Stimulated activated CD4-positive, alpha-beta T cell treated with anti-CD3 and anti-CD28 coated beads, Interleukin-15, amount 100 ng/mL, for 1 hour (primary cell): ENCODE data around the gene NLGN1.

Experiments
- DNase-seq, 2 donors: peaks; one replicate each; pipeline ENCODE4 v3.0.0-alpha.2; 2020; ENCODE audit warnings: low read depth in 1 of 2, low spot score in 1 of 2

Gene NLGN1

GRCh38 chr3:173632945-173633344 is 235.4 kb downstream of the NLGN1 start:
- no peak for DNase-seq

GRCh38 chr3:173635826-173636225 is 238.3 kb downstream of the NLGN1 start:
- DNase-seq, result no peak

- DNase-seq, result no peak
Observed at GRCh38 chr3:173639098-173639497, 241.6 kb downstream of the NLGN1 start.

DNA sequence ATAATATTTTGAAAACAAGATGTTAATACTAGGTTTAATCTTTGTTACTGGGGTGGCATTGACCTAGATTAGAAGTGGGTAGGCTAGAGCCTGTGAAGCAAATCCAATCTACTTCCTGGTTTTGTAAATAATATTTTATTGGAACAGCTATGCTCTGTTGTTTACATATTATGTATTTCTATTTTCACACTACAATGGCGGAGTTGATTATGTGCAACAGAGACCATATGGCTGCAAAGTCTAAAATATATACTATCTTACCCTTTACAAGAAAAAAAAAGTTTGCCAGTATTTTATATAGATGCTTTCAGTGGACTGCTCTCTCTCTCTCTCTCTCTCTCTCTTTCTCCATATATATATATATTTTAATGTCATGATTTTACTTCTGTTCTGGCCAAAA is 244.2 kb downstream of the NLGN1 start:
- DNase-seq, result no peak

GRCh38 chr3:173644086-173645082 is 246.8 kb downstream of the NLGN1 start:
- DNase-seq, result no peak

DNA sequence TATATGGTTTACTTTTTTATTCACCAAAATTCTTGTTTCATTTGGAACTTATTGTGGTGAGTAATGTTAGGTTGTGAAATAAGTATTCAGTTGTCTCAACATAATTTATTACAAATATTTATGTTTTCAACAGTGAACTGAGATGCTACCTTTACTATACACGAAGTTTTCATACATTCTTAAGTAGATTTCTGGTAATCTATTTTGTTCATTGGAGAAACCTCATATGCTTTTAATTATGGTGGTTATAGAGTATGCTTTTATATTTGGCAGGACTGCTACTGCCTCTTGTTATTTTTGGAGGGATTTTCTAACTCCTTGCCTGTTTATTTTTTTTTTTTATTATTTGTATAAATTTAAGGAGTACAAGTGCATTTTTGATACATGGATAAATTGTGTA is 253.1 kb downstream of the NLGN1 start:
- DNase-seq, result no peak

DNA sequence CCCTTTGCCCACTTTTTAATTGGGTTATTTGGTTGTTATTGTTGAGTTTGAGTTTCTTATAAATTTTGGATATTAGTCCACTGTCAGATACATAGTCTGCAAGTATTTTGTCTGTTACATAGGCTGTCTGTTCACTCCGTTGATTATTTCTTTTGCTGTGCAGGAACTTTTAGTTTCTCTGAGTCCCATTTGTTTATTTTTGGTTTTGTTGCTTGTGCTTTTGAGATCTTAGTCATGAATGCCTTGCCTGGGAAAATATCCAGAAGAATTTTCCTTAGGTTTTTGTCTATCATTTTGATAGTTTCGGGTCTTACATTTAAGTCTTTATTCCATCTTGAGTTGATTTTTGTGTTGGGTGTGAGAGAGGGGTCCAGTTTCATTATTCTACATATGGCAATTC is 254.5 kb downstream of the NLGN1 start:
- DNase-seq, result no peak

GRCh38 chr3:173653781-173654180 is 256.2 kb downstream of the NLGN1 start:
- DNase-seq, result no peak

GRCh38 chr3:173659972-173660371 is 262.4 kb downstream of the NLGN1 start:
- no peak for DNase-seq

DNA sequence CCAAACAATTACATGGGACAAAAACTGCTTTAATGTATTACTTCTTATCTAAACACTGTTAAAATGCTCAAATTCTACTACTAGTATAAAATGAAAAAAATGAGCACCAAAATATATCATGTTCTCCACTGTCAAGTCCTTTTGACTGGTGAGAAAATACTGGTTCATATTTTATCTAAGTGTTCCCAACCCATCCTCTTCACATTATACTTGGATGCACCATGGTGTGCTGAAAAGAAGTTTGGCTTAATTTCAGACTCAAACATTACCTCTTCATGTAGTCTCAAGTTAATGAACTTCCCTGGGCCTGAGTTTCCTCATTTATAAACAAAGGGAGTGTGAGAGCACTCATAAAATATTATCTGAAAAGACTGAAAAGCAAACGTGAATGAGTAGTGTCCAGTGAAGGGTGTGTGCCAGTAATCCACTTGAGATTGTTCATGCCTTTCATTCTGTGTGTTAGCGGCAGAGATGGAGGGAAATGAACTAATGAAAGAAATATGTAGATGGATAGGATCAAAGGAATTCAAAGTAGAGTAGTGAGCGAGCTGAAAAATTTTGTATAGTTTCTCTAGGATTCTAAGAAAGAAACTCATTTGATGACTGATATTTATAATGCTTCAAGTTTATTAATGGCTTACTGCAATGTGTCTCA is 263.2 kb downstream of the NLGN1 start:
- no peak for DNase-seq

DNA sequence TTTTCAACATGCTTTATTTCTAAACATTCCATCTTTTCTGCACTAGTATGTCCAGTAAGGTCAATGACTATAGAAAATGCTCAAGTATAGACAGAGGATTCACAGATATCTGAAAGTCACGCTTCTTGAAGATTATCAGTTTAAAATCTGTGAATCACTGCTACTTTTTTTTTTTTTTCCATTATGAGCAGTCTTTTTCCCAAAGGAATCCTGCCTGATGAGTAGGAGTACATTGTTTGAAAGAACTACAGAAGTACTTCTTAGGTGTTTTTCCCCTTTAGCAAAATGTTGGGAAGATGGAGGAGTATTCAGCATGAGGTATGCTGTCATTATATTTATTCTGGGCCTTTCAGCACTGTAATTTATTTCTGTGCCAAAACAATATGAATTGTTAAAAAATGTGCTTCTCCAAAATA is 266.2 kb downstream of the NLGN1 start:
- DNase-seq, result no peak

DNA sequence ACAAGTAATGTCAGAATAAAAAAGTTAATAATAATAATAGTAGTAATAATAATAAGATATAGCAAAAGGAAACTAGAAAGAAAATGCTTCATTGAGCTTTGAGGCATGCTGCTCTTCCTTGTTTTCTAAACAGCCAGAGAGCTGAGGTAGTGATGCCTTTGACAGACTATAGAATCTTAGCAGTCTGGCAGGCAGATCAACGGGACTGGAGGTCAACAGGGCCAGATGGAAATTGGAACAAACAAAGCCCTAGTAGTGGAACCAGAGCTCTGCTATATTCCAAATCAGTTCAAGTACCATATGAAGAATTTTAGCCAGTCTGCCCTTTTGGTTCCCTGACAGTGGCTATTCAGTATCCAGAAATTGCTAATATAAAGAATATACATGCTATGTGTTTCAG is 278.6 kb downstream of the NLGN1 start:
- no peak for DNase-seq

DNA sequence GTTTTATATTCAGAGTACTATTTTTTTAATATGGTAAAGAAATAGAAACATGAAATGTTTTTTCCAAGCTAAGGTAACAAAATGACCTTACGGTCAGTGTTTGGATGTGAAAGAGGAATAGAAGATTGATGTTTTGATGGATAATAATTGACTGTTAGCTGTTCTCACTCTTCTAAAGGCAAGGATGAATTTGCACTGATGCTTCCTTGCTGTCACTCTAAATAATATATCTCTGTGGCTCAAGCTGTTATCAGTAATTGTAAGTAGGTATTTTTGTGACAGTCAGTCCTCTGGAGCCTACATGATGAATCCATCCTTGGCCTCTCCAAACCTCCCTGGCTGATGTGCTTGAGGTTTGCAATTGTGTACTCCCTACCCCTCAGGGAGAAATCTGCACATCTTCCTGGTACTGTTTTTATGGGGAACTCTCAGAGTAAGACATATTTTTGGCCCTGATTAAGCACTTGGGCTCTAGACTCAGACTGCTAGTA is 283.7 kb downstream of the NLGN1 start:
- no peak for DNase-seq

DNA sequence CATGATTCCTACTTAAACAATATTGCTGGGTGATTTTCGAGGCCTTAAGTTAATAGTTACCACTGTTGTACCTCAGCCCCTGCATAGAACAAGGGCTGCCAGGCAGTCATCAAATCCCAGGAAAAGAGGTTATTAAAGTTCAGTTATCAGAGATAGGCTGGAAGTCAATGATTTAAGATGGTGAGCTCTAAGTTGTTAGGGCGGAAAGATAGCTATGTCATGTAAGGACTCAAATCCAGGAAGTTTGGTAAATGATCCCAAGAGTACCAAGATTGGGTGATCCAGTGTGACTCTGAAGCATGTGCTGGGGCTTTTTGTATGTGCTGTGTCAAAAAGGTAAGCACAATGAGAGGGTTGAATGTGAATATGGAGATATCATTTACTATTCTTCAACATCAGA is 287.9 kb downstream of the NLGN1 start:
- DNase-seq, result no peak

DNA sequence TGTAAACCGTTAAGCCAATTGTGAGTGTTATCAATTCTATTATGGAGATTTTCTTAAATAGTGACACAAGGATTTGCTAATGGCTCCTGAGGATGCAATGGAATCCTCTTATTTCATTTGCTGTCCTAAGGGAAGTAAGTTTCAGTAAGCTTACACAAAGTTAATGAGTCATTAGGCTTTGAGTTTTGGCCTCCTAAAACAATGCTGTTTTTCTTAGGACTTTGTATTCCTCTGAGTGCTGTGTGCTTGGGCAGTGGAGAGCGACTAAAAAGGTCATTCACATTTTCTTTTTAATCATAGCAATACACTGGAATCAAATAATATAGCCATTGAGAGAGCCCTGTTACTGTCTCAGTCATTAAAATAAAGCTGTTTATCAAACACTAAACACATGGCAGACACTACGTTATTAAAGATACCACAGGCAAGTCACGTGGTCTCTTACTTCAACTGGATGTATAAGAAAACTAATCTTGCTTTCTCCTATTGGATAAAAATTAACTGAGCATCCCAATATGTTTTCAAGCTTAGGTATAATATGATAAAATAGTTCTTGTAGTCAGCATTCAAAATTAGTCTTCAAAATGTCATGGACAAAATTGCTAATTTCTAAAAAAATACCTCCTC is 290.8 kb downstream of the NLGN1 start:
- no peak for DNase-seq

GRCh38 chr3:173690542-173691180 is 293.1 kb downstream of the NLGN1 start:
- DNase-seq, result no peak

DNA sequence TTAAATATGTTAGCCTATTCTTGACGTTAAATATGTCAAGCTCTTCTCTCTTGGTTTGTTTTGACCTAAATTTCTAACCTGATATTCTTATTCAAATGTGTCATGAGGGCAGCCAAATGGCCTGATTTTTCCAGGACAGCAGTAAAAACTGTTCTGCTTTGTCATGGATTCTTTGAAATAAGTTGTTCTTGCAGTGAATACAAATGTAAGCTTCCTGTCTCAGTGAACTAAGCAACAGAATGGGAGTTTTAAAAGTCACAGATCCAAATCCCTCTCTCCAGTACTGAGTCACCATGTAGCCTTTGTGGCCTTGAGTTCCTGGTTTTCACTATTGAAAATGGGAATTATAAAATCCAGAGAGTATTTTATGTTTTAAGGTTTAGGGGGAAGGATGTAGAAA is 301.8 kb downstream of the NLGN1 start:
- DNase-seq, result no peak

GRCh38 chr3:173700336-173700735 is 302.8 kb downstream of the NLGN1 start:
- DNase-seq, result no peak

DNA sequence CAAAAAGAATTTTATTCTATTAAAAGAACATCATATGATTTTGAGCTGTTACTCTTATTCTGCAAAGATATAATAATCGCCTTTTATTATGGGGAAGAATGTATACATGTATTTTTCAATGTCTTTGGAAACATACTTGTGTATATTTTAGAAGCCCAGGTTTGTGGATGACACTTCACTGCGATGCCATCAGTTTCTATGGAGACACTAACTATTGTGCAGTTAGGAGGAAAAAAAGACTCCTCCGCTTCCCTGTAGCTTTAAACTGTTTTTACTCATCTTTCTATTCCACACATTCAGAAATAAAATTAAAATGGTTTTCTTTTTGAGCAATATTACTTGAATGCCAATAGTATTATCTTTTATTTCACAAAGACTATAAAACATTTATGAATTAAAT is 305.0 kb downstream of the NLGN1 start:
- no peak for DNase-seq

GRCh38 chr3:173703771-173704170 is 306.2 kb downstream of the NLGN1 start:
- no peak for DNase-seq

DNA sequence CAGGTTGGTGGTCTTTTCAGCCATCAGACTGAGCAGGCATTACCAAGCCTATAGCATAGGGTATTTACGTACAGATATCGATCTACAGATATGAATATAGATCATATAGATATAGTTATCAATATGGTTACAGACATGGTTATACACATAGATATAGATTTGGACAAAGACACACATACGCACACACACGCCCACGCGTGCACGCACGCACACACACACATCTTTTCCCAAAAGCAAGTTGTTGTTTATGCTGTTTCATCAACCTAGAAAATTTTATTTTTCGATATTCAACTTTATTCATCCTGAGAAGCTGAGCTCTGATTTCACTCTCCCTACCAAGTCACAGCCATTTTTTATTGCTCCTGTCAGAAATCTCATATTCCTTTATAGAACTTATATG is 309.1 kb downstream of the NLGN1 start:
- no peak for DNase-seq
